ENCODE data around the gene PALD1.

Gene PALD1

DNA sequence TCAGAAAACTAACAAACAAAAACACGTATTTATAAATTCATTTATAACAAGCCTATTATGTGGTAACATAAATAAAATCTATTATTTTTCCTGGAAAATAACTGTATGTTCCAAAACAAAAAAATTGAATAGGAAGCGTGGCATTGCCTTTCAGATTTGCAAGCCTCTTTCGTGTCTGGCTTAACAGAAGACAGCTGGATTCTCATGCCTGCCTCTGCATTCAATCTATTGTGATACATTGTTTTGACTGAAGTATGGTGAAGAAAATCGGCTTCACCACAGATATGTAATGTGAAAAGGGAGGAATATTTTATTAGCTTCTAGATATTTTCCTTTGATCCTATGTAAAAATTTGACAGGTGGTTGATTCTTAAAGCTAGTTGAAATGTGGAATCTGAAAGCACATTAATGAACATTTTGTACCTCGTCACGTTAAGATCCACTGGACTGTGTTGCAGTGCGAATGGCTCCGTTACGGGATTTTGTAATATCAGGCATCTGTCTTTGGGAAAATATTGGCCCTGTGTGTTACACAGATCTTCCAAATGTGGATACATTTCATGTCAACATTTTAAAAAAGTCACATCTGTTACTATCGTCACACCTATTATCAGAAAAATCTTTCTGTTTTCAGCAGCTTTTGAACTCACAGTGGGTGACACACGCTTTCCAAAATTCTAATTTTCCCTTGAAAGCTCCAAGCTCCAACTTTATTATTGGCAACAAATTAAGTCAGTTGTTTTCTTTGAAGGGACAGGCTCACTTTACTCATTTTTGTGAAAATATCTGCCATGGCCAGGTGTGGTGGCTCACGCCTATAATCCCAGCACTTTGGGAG is 26.2 kb downstream of the PALD1 start:
- DNase-seq (ENCODE audit: low spot score): no peak

DNA sequence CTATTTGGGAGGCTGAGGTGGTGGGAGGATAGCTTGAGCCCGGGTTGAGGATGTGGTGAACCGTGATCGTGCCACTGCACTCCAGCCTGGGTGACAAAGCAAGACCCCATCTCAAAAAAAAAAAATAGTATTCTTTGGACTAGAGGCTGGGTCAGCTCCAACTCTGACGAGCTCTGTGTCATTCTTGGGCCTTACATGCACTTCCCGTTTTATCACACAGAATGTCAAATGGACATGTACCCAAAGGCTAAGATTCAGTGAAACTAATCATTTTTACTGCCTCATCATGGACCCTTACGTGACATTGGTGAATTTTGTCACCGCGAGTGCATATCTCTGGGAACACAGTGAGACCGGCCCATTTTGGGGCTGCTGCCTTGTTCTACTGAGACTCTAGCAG is 27.3 kb downstream of the PALD1 start:
- no peak for DNase-seq (ENCODE audit: low spot score)

DNA sequence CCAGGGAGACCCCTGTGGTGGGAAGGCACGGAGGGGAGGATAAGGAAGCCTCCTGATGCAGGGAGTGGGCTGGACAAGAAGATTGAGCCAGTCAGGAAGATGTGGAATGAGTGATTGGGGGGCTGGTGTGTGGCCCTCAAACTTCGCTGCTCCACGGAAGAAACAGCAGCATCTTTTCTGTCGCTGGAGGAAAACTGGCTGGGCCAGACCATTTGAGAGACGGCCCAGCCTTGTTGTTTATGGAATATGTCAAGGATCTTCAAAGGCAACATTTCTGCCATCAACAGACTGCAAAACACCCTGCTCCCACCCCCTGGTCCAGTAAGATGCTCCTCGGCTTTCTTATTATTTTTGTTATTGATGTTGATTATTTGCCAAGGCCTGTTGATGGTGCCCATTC is 29.4 kb downstream of the PALD1 start:
- no peak for DNase-seq (ENCODE audit: low spot score)

DNA sequence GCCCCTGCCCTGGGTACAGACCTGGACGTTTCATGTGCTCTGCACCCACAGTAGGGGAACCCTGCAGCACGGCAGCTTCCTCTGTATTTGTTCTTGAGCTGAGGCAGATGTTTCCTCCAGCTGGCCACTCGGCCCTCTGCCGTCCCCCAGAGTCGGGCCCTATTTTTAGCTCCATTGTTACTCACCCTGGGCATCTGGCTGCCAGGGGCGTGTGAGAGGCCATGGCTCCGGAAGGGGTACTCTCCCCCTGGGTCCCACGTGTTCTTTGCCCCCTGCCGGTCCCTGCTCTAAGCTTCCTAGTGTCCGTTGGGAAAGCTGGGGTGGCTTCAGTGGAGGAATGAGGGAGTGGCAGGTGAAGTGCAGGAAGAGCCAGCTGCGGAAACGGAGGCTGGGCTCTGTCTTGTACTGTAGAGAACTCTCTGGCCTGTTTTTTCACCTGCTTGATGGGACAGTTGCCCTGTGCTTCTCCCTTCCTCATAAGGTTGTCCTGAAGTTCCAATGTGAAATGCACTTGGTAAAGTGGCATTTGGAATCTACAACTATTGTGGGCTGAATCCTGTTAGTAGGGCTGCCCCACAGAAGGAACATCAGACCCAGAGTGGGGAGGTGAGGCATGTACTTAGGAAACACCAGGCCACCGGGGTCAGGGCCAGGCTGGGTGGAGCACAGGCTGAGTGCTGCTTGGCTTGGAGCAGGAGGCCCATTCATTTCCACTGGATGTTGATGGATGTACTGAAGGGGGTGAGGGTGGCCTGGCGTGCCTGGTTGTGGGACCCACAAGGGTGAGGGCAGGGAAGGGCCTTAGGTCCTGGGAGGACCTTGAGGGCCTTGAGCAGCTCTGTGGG is 30.6 kb downstream of the PALD1 start:
- DNase-seq (ENCODE audit: low spot score): peak; percentile 70

DNA sequence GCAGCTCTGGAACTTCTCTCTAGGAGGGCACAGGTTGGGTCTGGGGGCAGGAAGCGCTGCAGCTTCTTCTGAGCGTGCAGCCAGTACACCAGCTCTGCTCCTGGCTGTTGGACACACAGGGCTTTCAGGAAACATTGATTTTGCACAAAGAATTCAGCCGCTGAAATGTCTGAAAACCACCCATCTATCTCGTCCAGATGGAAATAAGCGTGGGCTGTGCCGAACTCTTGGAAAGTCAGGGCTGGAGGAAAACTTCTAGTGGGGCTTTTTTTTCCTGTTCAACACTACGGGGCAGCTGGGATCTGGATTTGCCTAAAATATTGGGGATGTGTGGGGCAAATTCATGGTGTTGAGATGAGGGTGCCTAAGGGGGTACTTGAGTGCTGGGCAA is 31.2 kb downstream of the PALD1 start:
- DNase-seq (ENCODE audit: low spot score): no peak

DNA sequence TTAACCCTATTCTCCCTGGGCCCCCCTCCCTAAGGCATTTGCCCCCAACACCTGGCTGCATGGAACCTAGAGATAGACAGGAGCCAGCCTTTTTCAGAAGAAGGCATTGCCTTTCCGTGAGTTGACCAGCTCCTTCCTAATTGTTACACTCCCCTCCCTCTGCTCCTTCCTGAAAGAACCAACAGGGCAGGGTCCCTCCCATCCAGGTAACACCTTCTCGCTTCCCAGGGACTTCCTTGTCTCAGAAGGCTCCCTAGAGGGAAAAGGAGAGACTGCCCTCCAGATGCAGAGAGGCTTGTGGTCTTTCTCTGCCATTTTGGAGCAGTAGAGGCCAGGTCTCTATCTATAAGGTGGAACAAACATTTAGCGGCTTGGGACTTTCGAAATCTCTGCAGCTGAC is 31.9 kb downstream of the PALD1 start:
- no peak for DNase-seq (ENCODE audit: low spot score)

DNA sequence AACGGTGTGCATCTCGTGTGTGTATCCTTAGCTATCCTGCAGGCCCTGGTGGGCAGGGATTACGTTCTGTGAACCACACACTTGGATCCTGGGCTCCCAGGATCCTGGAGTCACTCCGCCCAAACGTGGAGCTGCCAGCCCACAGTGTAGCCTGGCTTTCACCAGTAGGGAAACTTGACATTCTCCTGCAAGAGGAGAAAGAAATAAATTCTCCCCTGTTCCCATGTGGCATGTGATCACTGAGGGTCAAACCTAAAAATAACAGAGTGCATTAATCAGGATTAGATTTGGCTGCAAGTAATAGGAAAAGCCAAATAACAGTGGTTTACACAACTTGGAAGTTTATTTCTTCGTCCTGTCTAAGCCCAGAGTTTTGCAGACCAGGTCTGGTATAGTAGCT is 32.3 kb downstream of the PALD1 start:
- no peak for DNase-seq (ENCODE audit: low spot score)

DNA sequence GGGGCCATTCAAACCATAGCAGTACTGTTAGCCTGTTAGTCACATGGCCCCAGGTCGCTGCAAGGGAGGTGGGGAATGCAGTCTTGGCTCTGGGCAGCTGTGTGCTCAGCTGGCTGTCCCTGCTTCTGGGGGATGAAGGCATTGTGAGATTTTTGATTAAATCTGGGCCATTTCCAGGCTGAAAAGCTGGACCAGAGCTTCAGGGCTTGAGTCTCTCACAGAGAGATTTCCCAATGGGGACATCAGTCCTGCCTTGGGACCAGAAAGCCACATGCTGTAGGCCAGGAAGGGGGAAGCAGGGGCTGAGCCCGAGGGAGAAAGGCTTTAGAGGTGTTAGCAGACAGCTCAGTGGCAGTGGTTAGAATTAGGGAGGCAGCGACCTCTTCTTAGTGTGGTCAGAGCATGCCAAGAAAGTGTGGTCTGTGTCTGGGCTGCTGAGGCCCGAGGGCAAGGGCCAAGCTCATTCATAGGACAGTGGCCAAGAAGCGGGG is 33.6 kb downstream of the PALD1 start:
- DNase-seq (ENCODE audit: low spot score): peak; percentile 60

DNA sequence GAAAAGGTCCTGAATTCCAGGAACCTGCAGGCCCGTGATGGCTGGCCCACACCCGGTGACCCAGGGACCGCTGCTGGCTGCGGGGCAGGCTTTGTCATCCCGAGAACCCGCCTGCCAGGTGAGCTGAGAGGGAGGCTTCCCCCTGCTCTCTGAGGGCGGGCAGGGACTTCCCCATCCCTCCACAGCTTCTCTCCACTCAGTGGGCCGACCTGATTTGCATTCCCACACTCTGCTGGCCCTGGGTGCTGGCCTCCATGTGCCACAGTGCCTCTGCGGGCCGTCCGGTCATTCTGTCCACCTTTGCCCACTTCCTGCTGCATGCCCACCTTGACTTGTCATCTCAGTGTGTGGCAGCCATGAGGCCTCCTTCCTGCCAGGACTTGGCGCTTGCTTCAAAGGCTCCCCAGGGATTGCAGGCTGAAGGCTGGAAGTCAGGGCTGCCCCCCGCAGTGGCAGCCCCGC is 35.3 kb downstream of the PALD1 start:
- DNase-seq (ENCODE audit: low spot score): no peak

DNA sequence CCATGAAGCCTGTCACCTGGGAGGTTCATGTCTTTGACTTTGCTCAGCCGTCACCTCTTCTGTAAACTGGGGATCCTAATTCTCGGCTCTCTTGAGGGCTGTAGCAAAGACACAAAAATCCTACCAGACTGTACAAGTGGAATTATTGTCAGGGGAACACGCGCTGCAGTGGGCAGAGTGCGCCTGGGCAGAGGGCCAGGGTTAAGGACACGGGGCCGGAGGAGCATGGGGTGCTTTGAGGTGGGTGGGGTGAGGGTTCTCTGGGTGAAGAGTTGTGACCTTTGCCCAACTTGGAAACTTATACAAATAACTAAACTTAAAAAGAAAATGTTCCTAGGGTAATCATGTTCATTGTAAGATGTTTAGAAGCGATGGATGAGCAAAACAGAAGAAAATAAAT is 36.0 kb downstream of the PALD1 start:
- no peak for DNase-seq (ENCODE audit: low spot score)

DNA sequence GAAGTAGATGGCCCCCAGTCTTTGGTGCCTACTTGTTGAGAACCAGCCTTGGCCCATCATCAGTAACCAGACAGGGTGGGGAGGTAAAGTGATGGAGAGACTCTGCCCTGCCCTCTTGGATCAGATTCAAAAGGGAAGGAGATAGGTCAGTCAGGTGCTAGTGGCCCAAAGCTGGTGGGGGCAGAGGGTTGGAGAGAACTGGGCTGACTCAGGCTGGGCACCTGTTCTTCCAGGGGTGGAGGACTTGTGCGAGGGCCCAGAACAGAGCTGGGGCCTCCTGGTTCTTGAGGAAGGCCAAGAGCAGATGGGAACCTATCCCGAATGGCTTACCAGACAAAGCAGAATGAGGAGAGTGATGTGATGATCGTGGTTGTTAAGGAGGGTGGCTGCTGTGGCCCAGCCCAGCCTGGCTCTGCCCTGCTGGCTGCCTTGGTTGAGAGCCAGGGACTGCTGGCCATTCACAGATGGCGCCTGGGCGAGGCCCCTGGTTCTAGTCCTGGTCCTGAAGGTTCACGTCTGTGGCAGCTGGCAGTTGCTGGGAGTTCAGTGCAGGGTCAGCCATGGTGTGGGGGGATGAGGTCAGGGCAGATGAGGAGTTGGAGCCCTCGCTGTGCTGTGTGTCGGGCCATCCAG is 36.6 kb downstream of the PALD1 start:
- no peak for DNase-seq (ENCODE audit: low spot score)

DNA sequence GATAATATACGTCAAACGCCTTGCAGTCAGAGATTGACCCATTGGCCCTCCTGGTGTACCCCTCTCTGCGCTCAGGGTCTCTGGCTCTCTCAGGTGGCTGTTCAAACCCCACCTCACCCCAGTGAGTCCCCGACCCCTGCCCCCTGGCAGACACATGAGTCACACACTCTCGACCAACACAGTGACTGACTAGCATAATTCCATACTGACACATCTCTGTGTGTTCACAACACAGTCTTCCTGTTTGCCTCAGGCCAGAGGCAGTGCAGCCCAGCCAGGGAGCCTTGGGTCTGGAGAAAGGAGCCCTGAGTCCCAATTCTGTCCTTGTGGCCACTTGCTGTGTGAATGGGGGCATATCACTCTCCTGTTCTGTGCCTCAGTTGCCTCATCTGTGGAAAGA is 40.1 kb downstream of the PALD1 start:
- no peak for DNase-seq (ENCODE audit: low spot score)

DNA sequence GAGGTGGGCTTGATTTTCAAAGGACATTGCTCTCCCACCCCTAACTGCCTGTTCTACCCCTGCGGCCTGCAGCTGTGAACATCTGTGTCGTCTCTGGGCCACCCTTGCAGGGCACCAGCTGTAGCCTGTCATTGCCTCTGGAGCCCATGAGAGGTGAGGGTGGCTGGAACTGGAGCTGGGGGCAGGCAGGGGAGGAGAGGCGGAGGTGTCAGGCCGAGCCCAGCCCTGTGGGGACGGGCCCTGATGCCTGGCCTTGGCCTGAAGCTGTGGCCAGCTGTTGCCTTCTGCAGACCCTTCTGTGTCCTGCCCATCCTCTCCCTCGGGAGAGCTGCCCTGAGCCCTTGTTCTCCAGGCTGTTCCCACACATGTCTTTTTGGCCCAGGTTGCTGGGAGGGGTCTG is 44.5 kb downstream of the PALD1 start:
- DNase-seq (ENCODE audit: low spot score): no peak

DNA sequence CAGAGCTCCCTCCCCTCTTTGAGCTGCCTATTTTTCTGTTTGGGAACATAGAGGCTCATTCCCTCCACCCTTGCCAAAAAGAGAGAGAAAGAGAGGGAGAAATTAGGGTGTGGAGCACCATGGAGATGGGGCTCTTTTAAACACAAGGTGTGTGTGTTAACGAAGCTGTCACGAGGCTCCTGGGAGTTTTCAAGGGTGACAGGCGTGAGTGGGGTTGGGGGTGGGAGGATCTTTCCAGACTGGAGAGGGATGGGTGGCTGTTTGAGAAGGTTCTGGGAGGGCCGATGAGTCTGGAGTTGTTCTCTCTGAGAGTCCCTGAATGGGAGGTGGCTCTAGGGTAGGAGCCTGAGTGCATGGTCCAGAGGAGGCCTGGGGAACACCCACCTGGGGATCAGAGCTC is 45.0 kb downstream of the PALD1 start:
- DNase-seq (ENCODE audit: low spot score): no peak

DNA sequence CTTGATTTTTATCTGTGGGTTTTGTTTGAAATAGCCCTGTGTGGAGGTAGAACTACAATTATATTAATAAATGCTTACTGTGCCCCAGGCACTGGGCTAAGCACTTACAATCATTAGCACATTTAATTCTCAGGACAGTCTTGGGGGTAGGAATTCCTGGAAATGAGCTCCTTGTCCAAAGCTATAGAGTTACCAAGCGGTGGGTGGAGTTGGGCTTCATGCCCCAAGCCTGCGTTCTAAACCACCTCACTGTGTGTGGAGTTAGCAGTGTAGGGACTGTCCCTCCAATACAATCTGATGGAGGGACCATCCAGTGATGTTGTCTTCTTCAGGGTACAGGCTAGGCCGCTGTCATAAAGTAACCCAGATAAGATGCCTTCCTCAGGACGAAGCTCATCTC is 49.7 kb downstream of the PALD1 start:
- no peak for DNase-seq (ENCODE audit: low spot score)

DNA sequence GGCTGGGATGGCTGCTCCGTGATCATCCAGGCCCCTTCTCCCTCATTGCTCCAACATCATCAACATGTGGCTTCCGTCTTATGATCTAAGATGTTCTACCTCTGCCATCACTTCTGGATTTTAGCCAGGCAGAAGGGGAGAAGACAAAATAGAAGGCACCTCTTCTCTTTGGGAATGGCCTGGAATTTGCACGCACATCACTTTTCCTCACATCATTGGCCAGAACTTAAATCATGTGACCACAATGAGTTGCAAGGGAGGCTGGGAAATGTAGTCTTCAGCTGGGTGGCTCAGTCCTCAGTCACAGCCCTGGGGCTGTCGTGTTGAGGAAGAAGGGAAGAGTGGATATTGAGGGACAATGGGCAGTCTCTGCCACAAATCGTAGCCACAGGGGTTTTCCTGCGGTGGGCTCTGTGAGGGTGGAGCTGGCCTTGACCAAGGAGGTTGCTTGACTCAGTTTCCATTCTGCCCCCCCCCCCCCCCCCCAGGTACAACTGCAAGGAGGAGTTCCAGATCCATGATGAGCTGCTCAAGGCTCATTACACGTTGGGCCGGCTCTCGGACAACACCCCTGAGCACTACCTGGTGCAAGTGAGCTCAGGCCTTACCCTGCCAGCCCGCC is 50.3 kb downstream of the PALD1 start:
- peak; percentile 49 for DNase-seq (ENCODE audit: low spot score)

DNA sequence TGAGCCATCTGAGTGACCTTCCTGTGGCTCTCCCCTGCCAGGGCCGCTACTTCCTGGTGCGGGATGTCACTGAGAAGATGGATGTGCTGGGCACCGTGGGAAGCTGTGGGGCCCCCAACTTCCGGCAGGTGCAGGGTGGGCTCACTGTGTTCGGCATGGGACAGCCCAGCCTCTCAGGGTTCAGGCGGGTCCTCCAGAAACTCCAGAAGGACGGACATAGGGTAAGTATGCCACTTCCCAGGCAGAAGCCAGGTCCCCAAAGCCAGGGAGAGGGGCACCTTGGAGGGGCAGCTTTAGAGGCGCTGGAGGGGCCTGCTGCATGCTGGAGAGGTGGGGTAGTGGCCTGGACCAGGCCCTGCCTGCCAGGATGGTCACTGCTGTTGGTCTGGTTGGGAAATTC is 51.3 kb downstream of the PALD1 start:
- DNase-seq (ENCODE audit: low spot score): no peak

DNA sequence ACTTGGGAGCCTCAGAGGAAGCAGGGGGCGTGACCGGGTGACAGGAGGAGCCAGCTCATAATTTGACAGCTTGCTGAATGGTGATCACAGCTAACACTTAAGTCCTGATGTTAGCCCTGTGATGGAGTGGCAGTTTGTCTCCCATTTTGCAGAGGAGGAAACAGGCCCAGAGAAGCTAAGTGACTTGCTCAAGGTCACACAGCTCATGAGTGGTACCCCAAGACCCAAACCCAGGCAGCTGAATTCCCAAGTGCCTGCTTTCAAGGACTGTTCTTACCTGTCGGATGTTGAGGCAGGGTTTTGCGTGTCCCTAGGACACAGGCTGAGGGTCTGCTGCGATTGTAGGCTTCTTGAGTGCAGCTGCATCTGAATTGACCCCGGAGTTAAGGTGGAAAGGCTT is 51.7 kb downstream of the PALD1 start:
- no peak for DNase-seq (ENCODE audit: low spot score)

DNA sequence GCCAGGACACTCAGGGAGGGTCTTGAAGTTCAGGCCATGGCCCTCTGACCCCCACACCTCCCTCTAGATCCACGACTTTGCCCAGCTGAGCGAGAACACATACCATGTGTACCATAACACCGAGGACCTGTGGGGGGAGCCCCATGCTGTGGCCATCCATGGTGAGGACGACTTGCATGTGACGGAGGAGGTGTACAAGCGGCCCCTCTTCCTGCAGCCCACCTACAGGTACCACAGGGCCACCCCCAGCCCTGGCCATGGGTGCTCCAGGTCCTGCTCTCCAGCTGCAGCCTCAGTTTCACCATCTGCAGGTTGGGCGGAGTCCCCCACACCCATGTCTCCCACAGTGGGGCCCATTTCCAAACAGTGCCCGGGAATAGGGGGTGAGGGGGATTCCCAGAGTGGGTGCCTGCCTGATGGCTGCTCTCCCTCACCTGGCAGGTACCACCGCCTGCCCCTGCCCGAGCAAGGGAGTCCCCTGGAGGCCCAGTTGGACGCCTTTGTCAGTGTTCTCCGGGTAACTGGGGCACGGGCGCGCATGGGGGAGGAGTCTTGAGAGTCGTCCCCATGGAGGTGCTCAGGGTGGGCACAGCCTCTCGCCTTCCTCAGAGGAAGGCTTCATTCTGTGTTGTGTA is 54.1 kb downstream of the PALD1 start:
- no peak for DNase-seq (ENCODE audit: low spot score)

DNA sequence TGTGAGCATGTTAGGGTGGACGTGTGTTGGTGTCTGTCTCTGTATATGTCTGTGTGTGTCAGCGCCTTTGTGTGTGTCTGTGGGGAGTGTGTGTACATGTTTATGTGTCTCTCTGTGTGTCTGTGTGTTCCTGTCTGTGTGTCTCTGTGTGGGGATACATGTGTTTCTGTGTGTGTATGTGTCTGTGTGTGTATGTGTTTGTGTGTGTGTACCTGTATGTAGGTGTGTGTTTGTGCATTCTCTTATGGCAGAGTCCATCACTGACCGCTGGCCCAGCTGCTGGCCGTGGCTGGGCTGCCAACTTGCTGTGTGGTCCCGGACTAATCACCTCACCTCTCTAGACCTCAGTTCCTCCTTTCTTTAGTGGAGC is 54.6 kb downstream of the PALD1 start:
- DNase-seq (ENCODE audit: low spot score): no peak

DNA sequence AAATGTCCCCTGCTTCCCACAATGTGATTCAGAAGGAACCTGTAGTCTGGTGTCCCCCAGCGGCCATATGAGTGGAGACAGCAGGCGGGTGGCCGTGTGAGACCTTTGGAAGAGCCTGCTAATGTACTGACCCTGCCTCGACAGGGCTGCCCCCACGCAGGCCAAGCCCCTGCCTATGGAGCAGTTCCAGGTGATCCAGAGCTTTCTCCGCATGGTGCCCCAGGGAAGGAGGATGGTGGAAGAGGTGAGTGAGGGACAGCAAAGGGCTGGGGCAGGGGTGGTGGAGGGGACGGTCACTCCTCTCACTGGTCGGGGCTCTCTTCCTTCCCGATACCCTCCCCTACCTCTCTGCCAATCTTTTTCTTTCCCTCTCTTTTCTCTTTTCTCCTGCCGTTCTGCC is 55.7 kb downstream of the PALD1 start:
- DNase-seq (ENCODE audit: low spot score): no peak

DNA sequence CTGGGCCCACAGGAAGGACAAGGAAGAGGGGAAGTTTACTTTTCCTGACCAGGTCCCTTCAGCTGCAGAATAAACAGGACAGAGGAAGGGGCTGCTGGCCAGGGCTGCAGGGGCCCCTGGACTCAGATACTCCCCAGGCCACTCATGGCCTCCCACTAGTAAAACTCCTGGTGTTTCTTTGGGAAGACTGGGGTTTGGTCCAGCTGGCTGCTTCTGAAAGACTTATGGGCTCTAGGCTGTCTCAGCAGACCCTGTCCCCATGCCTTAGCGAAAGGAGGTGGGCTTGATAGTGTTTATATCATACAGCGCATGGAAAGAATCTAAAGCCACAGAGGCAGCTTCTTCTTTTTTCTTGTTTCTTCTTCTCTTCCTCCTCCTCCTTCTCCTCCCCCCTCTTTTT is 56.4 kb downstream of the PALD1 start:
- no peak for DNase-seq (ENCODE audit: low spot score)

Data from Ammon's horn (tissue), 1 donor.